GM18868 (cell line): ENCODE results near the gene FRMD4A.

Source experiments
- ATAC-seq: cut with Tn5 transposase; IDR thresholded peaks from one replicate; pipeline ENCODE4 v1.9.1; 2021; ENCODE audit warnings: mild to moderate bottlenecking, moderate library complexity; ENCODE audit not compliant: unreplicated experiment

FRMD4A gene

GRCh38 chr10:13699216-13699615 lies 631.5 kb downstream of the FRMD4A start:
- no peak for ATAC-seq

GRCh38 chr10:13698217-13698616 lies 632.5 kb downstream of the FRMD4A start:
- ATAC-seq = no peak

GRCh38 chr10:13696071-13696470 lies 634.7 kb downstream of the FRMD4A start:
- no peak for ATAC-seq

GRCh38 chr10:13695588-13695987 lies 635.1 kb downstream of the FRMD4A start:
- ATAC-seq = no peak

- no peak for ATAC-seq
These were observed 636.7 kb downstream of the FRMD4A start for GRCh38 chr10:13693783-13694700.

- peak; percentile 92 for ATAC-seq
These were observed 640.4 kb downstream of the FRMD4A start for GRCh38 chr10:13690281-13690825.

GRCh38 chr10:13686331-13686752 lies 644.4 kb downstream of the FRMD4A start:
- ATAC-seq = no peak

- no peak for ATAC-seq
These were observed 644.8 kb downstream of the FRMD4A start for GRCh38 chr10:13685885-13686284.

- ATAC-seq = no peak
These were observed 645.8 kb downstream of the FRMD4A start for GRCh38 chr10:13684806-13685482.

- no peak for ATAC-seq
These were observed 646.4 kb downstream of the FRMD4A start for GRCh38 chr10:13684252-13684791.

- ATAC-seq = no peak
These were observed 647.7 kb downstream of the FRMD4A start for GRCh38 chr10:13683017-13683416.

- no peak for ATAC-seq
These were observed 648.8 kb downstream of the FRMD4A start for GRCh38 chr10:13681960-13682359.

GRCh38 chr10:13681528-13681927 lies 649.2 kb downstream of the FRMD4A start:
- no peak for ATAC-seq

GRCh38 chr10:13681095-13681494 lies 649.6 kb downstream of the FRMD4A start:
- ATAC-seq = no peak

GRCh38 chr10:13678101-13678843 lies 652.5 kb downstream of the FRMD4A start:
- ATAC-seq = no peak

- no peak for ATAC-seq
These were observed 655.8 kb downstream of the FRMD4A start for GRCh38 chr10:13674645-13675588.

GRCh38 chr10:13673156-13673555 lies 657.6 kb downstream of the FRMD4A start:
- ATAC-seq = no peak

- no peak for ATAC-seq
These were observed 658.2 kb downstream of the FRMD4A start for GRCh38 chr10:13672548-13672947.

- ATAC-seq = no peak
These were observed 658.8 kb downstream of the FRMD4A start for GRCh38 chr10:13671904-13672303.

- ATAC-seq = no peak
These were observed 660.4 kb downstream of the FRMD4A start for GRCh38 chr10:13670311-13670710.
